Endothelial cell of umbilical vein (primary cell): Measurements from ENCODE around the gene MLC1. TPM values are rescaled to one million over a fixed set of nuclear protein-coding genes. Genes with fewer than 3 reads are reported as not detected.

Source experiments
- BruUV-seq: library from RNA; stranded (reverse); fragments of 400-500 nt; replicated peaks from 2 replicates; lab custom pipeline; 2021; lab: Mats Ljungman, UMichigan
- CTCF ChIA-PET: fragments of 300-600, 350-600 bp; sonication (Branson Sonifier 250); formaldehyde crosslinking; loops from one replicate; lab custom pipeline; 2021; ENCODE audit warnings: antibody characterized with exemption, inconsistent platforms; lab: Charles Lee
- POLR2A ChIA-PET: fragments of 300-600, 350-600 bp; sonication (Branson Sonifier 250); formaldehyde crosslinking; loops from one replicate; lab custom pipeline; 2021; ENCODE audit warnings: antibody characterized with exemption, inconsistent platforms; lab: Charles Lee
- DNase-seq: peaks from one replicate; pipeline ENCODE4 v3.0.0-alpha.2; 2011; ENCODE audit warnings: low read depth, low spot score
- FAIRE-seq: peaks from 2 replicates; lab custom pipeline; 2011; peaks lifted over from hg19 to GRCh38; lab: Jason Lieb, UNC
- H2AFZ ChIP-seq: 2 replicates; pipeline ENCODE4 v1.6.0; 2012; ENCODE audit warnings: low read depth, low read length, control low read depth, inconsistent platforms
- H3K27ac ChIP-seq: 2 replicates; pipeline ENCODE4 v1.5.1; 2011; ENCODE audit warnings: low read depth, mild to moderate bottlenecking, control low read depth, low read length, moderate library complexity; ENCODE audit not compliant: insufficient read depth
- H3K27me3 ChIP-seq, 2 experiments: 2 replicates each; pipeline versions ENCODE4 v1.6.0 to v1.6.1; 2011; ENCODE audit warnings: low read length in 2 of 2, mixed read lengths in 1 of 2; ENCODE audit not compliant: control insufficient read depth in 2 of 2, insufficient read depth in 2 of 2
- H3K36me3 ChIP-seq, 2 experiments: 2 replicates in 1 of 2; 3 replicates in 1 of 2; pipeline ENCODE4 v1.5.1; 2011; ENCODE audit warnings: low read length in 2 of 2, mild to moderate bottlenecking in 1 of 2, moderate library complexity in 1 of 2; ENCODE audit not compliant: control insufficient read depth in 2 of 2, insufficient read depth in 2 of 2; ENCODE audit errors: extremely low read depth in 1 of 2
- H3K4me1 ChIP-seq: 3 replicates; pipeline ENCODE4 v1.5.1; 2011; ENCODE audit warnings: mild to moderate bottlenecking, low read length; ENCODE audit not compliant: control insufficient read depth, insufficient read depth; ENCODE audit errors: extremely low read depth
- H3K4me2 ChIP-seq: 2 replicates; pipeline ENCODE4 v1.6.1; 2011; ENCODE audit warnings: low read length, control low read depth, mixed read lengths; ENCODE audit not compliant: insufficient read depth
- H3K4me3 ChIP-seq, 3 experiments: fragments of 200-600 bp in 1 of 3; sonication (generic), shearing (Covaris generic) in 1 of 3; replicated peaks in 1 of 3; 2 replicates each; pipeline ENCODE4 v1.5.1; 2011 to 2016; ENCODE audit warnings: control low read depth in 3 of 3, low read length in 3 of 3, mild to moderate bottlenecking in 2 of 3, inconsistent platforms in 1 of 3, low read depth in 1 of 3, moderate library complexity in 1 of 3; ENCODE audit not compliant: insufficient read depth in 1 of 3
- H3K79me2 ChIP-seq: 2 replicates; pipeline ENCODE4 v1.6.0; 2012; ENCODE audit warnings: low read length, inconsistent platforms; ENCODE audit not compliant: control insufficient read depth, insufficient read depth
- H3K9ac ChIP-seq: replicated peaks from 2 replicates; pipeline ENCODE3; 2011; ENCODE audit warnings: low read length, control low read depth; ENCODE audit not compliant: insufficient read depth; ENCODE audit errors: extremely low read depth
- H3K9me1 ChIP-seq: replicated peaks from 3 replicates; pipeline ENCODE4 v1.6.0; 2011; ENCODE audit warnings: mild to moderate bottlenecking, low read length; ENCODE audit not compliant: control insufficient read depth, insufficient read depth; ENCODE audit errors: extremely low read depth
- H3K9me3 ChIP-seq: replicated peaks from 2 replicates; pipeline ENCODE4 v1.5.1; 2012; ENCODE audit warnings: low read length, inconsistent platforms; ENCODE audit not compliant: control insufficient read depth, insufficient read depth
- H4K20me1 ChIP-seq: replicated peaks from 2 replicates; pipeline ENCODE3; 2011; ENCODE audit warnings: mild to moderate bottlenecking, low read length; ENCODE audit not compliant: control insufficient read depth, insufficient read depth; ENCODE audit errors: extremely low read depth
- CTCF ChIP-seq, 2 donors: IDR thresholded peaks; 1 replicate in 1 of 2; 2 replicates in 1 of 2; pipeline ENCODE4 v1.5.1; 2011; ENCODE audit warnings: low read length in 2 of 2, mild to moderate bottlenecking in 2 of 2, moderate library complexity in 2 of 2, control low read depth in 1 of 2, inconsistent platforms in 1 of 2, low read depth in 1 of 2; ENCODE audit not compliant: insufficient read depth in 1 of 2; ENCODE audit errors: extremely low read depth in 1 of 2
- EZH2 ChIP-seq: IDR thresholded peaks from 2 replicates; pipeline ENCODE4 v1.6.1; 2012; ENCODE audit warnings: borderline replicate concordance, low read depth, mild to moderate bottlenecking, moderate library complexity, low read length, inconsistent platforms; ENCODE audit not compliant: severe bottlenecking
- FOS ChIP-seq: IDR thresholded peaks from 2 replicates; pipeline ENCODE4 v1.6.1; 2011; ENCODE audit warnings: mild to moderate bottlenecking, low read length, moderate library complexity, borderline replicate concordance; ENCODE audit not compliant: insufficient read depth
- GATA2 ChIP-seq: IDR thresholded peaks from 2 replicates; pipeline ENCODE4 v1.7.0; 2011; ENCODE audit warnings: low read depth, mild to moderate bottlenecking, moderate library complexity, mixed read lengths, low read length; ENCODE audit not compliant: insufficient read length, insufficient read depth
- JUN ChIP-seq: IDR thresholded peaks from 2 replicates; pipeline ENCODE4 v1.6.1; 2011; ENCODE audit warnings: borderline replicate concordance, low read depth; ENCODE audit not compliant: insufficient read length, insufficient read depth
- MAX ChIP-seq: IDR thresholded peaks from 2 replicates; pipeline ENCODE4 v1.6.1; 2011; ENCODE audit not compliant: insufficient read depth, insufficient read length
- MYC ChIP-seq: IDR thresholded peaks from one replicate; pipeline ENCODE4 v1.6.1; 2011; ENCODE audit warnings: mild to moderate bottlenecking, low read depth, low read length
- POLR2A ChIP-seq: IDR thresholded peaks from 2 replicates; pipeline ENCODE4 v1.6.1; 2012; ENCODE audit warnings: low read depth, mild to moderate bottlenecking, control low read depth, low read length
- POLR2AphosphoS5 ChIP-seq: IDR thresholded peaks from 2 replicates; pipeline ENCODE4 v1.6.1; 2012; ENCODE audit warnings: low read depth, mild to moderate bottlenecking, control low read depth, low read length, moderate library complexity; ENCODE audit not compliant: insufficient read depth
- dilution Hi-C: fragments of 300-500 bp; cut with MboI; formaldehyde crosslinking; loops from one replicate; pipeline ENCODE4 v1.15.0; 2019; ENCODE audit warnings: low sequenced_read_pairs; ENCODE audit not compliant: extremely low pct_ligation_motif_present
- intact Hi-C: fragments of 100-400 bp; cut with micrococcal nuclease; formaldehyde crosslinking; loops from one replicate; pipeline ENCODE4 v1.10.0; 2022
- polyA plus RNA-seq, 4 experiments: library from polyadenylated mRNA; depleted of rRNA in 3 of 4; stranded (reverse) in 3 of 4; unstranded in 1 of 4; fragments of >200 nt; gene quantifications; 2 replicates each; pipeline versions ENCODE4 v1.2.1 to v1.2.3, GENCODE V29; 2011 to 2012; ENCODE audit warnings: missing spikeins in 1 of 4
- total RNA-seq: library from RNA; stranded (reverse); gene quantifications from 2 replicates; pipeline ENCODE4 v1.2.3, GENCODE V29; 2021

Gene MLC1
- total and polyA plus RNA-seq, 2 donors (not counting 3 experiments of a cell fraction or from before 2014, with no cell fraction given) = not detected

GRCh38 chr22:50119768-50120251, 34.6 kb upstream of the MLC1 start:
- FAIRE-seq (peak; percentile 97), DNase-seq (peak; percentile 97)
- no peak for TF ChIP-seq POLR2A
- TF ChIP-seq POLR2AphosphoS5 = no peak
- no peak for TF ChIP-seq EZH2
- TF ChIP-seq GATA2 = no peak
- no peak for TF ChIP-seq FOS
- no peak for TF ChIP-seq CTCF (IDR thresholded peaks at IDR 0.05; ENCODE audit: extremely low read depth in 1 of 2, insufficient read depth in 1 of 2, low read depth in 1 of 2, low read length in 2 of 2)
- TF ChIP-seq MYC = no peak
- no peak for TF ChIP-seq JUN
- no peak for TF ChIP-seq MAX
- dilution Hi-C loops = no loop called here
- ChIA-PET POLR2A (interaction anchor here (0.6 to 1.3 kb wide), 2 partner anchors 158 to 202 kb away, joined by 3 read pairs; partner anchors contain the start of genes ALG12 and CRELD2), CTCF (interaction anchor here (0.6 to 2.5 kb wide), 7 partner anchors 8 to 189 kb away, joined by 3 to 10 read pairs (median 3); no protein-coding TSS in a partner anchor)
- Histone ChIP-seq H4K20me1 (no peaks in the 10 kb centered on the region), H2AFZ (no peak overlapping the region), H3K36me3 (peaks cover 6 to 9% of the 10 kb centered on the region in 2 experiments), H3K4me1 (peaks cover 58% of the 10 kb centered on the region), H3K27me3 (no peaks in the 10 kb centered on the region), H3K4me3 (no peak overlapping the region), H3K79me2 (peaks cover 34% of the 10 kb centered on the region), H3K4me2 (peak overlapping the region; percentile 37), H3K9ac (peak overlapping the region; percentile 70), H3K9me3 (no peaks in the 10 kb centered on the region), H3K9me1 (no peaks in the 10 kb centered on the region), H3K27ac (peak overlapping the region; percentile 93)
- no TSS peak for BruUV-seq
- intact Hi-C loops = no loop called here
